Left lung (tissue), 10 donors: ENCODE measurements around the gene ZNF79. TPM values are rescaled to one million over a fixed set of nuclear protein-coding genes. Genes with fewer than 3 reads are reported as not detected.

Experiments
- ATAC-seq: fragments of 200-7000 bp; cut with Tn5 transposase; one replicate; pipeline ENCODE4 v1.9.1; 2020; ENCODE audit warnings: moderate library complexity
- DNase-seq, 4 donors: peaks; one replicate each; pipeline ENCODE4 v3.0.0-alpha.2; 2013 to 2020
- H3K27ac ChIP-seq, 2 donors: fragments of 200-600 bp; sonication (generic) in 1 of 2; one replicate each; pipeline versions ENCODE4 v1.5.0 to v1.8.0; 2020 to 2021
- H3K27me3 ChIP-seq, 2 donors: fragments of 200-600 bp; sonication (generic) in 1 of 2; one replicate each; pipeline versions ENCODE4 v1.5.0 to v1.8.0; 2020 to 2021
- H3K36me3 ChIP-seq, 2 donors: fragments of 200-600 bp; sonication (generic) in 1 of 2; one replicate each; pipeline versions ENCODE4 v1.5.0 to v1.8.0; 2020 to 2021
- H3K4me1 ChIP-seq, 2 donors: fragments of 200-600 bp; one replicate each; pipeline ENCODE4 v1.8.0; 2021
- H3K4me3 ChIP-seq, 2 donors: fragments of 200-600 bp; sonication (generic) in 1 of 2; one replicate each; pipeline versions ENCODE4 v1.5.0 to v1.8.0; 2020 to 2021; ENCODE audit warnings: mild to moderate bottlenecking in 1 of 2
- H3K9me3 ChIP-seq, 2 donors: fragments of 200-600 bp; sonication (generic) in 1 of 2; one replicate each; pipeline versions ENCODE4 v1.5.0 to v1.8.0; 2020 to 2021
- intact Hi-C, 2 donors: fragments of 100-400 bp; cut with DNase I; formaldehyde crosslinking; loops; one replicate each; pipeline versions ENCODE4 v1.11.2 to v1.14.2; 2022
- polyA plus RNA-seq, 6 donors: library from polyadenylated mRNA; unstranded; fragments of 120-200 nt; gene quantifications; one replicate each; pipeline ENCODE4 v1.2.1, GENCODE V29; 2013; ENCODE audit not compliant: insufficient read length in 6 of 6
- total RNA-seq, 2 donors: library from RNA; stranded (reverse); fragmentation: NEBNext Ultra II Directional; extraction: Animal tissue kit (Norgen Biotek cat#: 25700); gene quantifications; one replicate each; pipeline ENCODE4 v1.2.1, GENCODE V29; 2021
- TF ChIP-seq, protein P1 (sequence below), 2 donors: fragments of 200-600 bp; sonication (generic) in 1 of 2; IDR thresholded peaks; one replicate each; pipeline versions ENCODE4 v1.5.0 to v1.8.0; 2021; ENCODE audit warnings: antibody characterized with exemption in 2 of 2
- donor health status: DM: no; HTN: yes; CAD: no.
- donor health status: DM: no; HTN: no; CAD: no.

The ZNF79 gene
- total and polyA plus RNA-seq, 8 donors: 6.2 to 9.0 (median 6.5) TPM

GRCh38 chr9:127448112-127448805 is 24.1 kb downstream of the ZNF79 start:
- intact Hi-C loops: no loop called here
- peak overlapping the region in 1 of 2 donors; percentile 81 for H3K4me3 ChIP-seq
- DNase-seq: no peak
- H3K4me1 ChIP-seq: peaks cover 14 to 48% of the 10 kb centered on the region in 2 donors
- peaks cover 0 to 72% of the 10 kb centered on the region in 2 donors for H3K36me3 ChIP-seq
- H3K9me3 ChIP-seq: peaks cover 0 to 5% of the 10 kb centered on the region in 2 donors
- ATAC-seq: no peak
- no peak overlapping the region for H3K27ac ChIP-seq
- TF ChIP-seq, protein P1, sequence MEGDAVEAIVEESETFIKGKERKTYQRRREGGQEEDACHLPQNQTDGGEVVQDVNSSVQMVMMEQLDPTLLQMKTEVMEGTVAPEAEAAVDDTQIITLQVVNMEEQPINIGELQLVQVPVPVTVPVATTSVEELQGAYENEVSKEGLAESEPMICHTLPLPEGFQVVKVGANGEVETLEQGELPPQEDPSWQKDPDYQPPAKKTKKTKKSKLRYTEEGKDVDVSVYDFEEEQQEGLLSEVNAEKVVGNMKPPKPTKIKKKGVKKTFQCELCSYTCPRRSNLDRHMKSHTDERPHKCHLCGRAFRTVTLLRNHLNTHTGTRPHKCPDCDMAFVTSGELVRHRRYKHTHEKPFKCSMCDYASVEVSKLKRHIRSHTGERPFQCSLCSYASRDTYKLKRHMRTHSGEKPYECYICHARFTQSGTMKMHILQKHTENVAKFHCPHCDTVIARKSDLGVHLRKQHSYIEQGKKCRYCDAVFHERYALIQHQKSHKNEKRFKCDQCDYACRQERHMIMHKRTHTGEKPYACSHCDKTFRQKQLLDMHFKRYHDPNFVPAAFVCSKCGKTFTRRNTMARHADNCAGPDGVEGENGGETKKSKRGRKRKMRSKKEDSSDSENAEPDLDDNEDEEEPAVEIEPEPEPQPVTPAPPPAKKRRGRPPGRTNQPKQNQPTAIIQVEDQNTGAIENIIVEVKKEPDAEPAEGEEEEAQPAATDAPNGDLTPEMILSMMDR (IDR thresholded peaks at IDR 0.05): no peak
- H3K27me3 ChIP-seq: no peaks in the 10 kb centered on the region

- peak overlapping the region; percentile 17 to 87 for H3K27ac ChIP-seq
- H3K4me1 ChIP-seq: peaks cover 14 to 49% of the 10 kb centered on the region in 2 donors
- intact Hi-C loops: no loop called here
- DNase-seq (no peak), ATAC-seq (no peak)
- TF ChIP-seq, protein P1 (IDR thresholded peaks at IDR 0.05): no peak
- peaks cover 0 to 60% of the 10 kb centered on the region in 2 donors for H3K36me3 ChIP-seq
- H3K9me3 ChIP-seq: peaks cover 0 to under 1% of the 10 kb centered on the region in 2 donors
- peak overlapping the region; percentile 81 to 91 for H3K4me3 ChIP-seq
- H3K27me3 ChIP-seq: no peaks in the 10 kb centered on the region
These were observed 25.3 kb downstream of the ZNF79 start for GRCh38 chr9:127449332-127449966.

- no peaks in the 10 kb centered on the region for H3K27me3 ChIP-seq
- TF ChIP-seq, protein P1 (IDR thresholded peaks at IDR 0.05): no peak
- DNase-seq (peak in 1 of 4 donors; percentile 37), ATAC-seq (peak; percentile 1)
- intact Hi-C loops: no loop called here
- peaks cover 14 to 58% of the 10 kb centered on the region in 2 donors for H3K4me1 ChIP-seq
- peak overlapping the region; percentile 87 to 94 for H3K27ac ChIP-seq
- H3K9me3 ChIP-seq: no peaks in the 10 kb centered on the region
- peaks cover 0 to 51% of the 10 kb centered on the region in 2 donors for H3K36me3 ChIP-seq
- H3K4me3 ChIP-seq: peak overlapping the region; percentile 81 to 91
These were observed 26.1 kb downstream of the ZNF79 start for GRCh38 chr9:127450243-127450760.

- Histone ChIP-seq H3K27me3 (no peaks in the 10 kb centered on the region), H3K4me3 (peak within 1 kb of the TSS; percentile 81 to 91), H3K27ac (peak within 1 kb of the TSS; percentile 87 to 94), H3K9me3 (no peaks in the 10 kb centered on the region), H3K36me3 (peaks cover 0 to 44% of the 10 kb centered on the region in 2 donors), H3K4me1 (peaks cover 14 to 65% of the 10 kb centered on the region in 2 donors)
- DNase-seq: peak; percentile 96 to 97 (median 96)
- peak; percentile 81 for ATAC-seq
- TF ChIP-seq, protein P1 (IDR thresholded peaks at IDR 0.05): no peak
- intact Hi-C loops: no loop called here
These were observed 26.8 kb downstream of the ZNF79 start, which contains the start of the genes LRSAM1 and RPL12 for GRCh38 chr9:127450830-127451607. LRSAM1 (plus strand) TSS chr9:127451510; CDS start chr9:127454528, 3,018 bp downstream. RPL12 (minus strand) TSS chr9:127451406; CDS start chr9:127451317, 89 bp downstream.
